NCI-H1048 (cell line): ENCODE data around the gene USP5.

Experiments used
- DNase-seq: peaks from one replicate; lab custom pipeline; 2025; lab: John Stamatoyannopoulos, UW

The USP5 gene

GRCh38 chr12:6840330-6840729 lies 11.6 kb upstream of the USP5 start:
- no peak for DNase-seq

DNA sequence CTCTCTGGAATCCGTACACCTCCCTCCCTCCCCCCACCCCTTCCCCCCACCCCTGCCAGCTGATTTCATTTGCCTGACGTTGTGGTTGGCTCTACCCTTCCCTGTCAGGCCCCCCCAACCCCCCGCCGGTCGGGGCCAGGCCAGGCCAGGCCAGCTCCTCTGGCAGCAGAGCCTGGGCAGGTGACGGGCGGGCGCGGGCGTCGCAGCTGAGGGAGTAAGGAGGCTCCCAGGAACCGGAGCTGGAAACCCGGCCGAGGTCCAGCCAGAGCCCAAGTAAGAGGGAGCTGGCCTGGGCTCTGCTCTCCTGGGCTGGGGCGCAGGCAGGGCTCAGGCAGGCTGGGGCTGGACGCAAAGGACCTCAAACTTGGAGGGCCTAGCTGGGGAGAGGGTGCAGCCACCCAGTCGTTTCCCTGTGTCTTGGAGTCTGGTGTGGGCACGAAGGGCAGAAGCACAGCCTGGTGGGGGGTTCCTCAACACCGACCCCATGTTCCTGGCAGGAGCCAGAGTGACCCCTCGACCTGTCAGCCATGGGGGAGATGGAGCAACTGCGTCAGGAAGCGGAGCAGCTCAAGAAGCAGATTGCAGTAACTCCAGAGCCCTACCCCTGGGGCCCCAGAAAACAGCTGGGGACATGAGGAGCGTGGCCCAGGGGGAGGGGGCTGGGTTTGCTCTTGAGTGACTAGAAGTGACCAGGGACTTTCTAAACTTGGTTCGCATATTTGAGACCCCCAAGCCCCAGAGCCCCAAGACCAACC lies 11.0 kb upstream of the USP5 start, which contains the start of gene GNB3:
TSS of gene GNB3 (plus strand) at position 165 of the 755 bp plus-strand sequence. CDS start at position 528, 363 bp downstream.
- no peak for DNase-seq

DNA sequence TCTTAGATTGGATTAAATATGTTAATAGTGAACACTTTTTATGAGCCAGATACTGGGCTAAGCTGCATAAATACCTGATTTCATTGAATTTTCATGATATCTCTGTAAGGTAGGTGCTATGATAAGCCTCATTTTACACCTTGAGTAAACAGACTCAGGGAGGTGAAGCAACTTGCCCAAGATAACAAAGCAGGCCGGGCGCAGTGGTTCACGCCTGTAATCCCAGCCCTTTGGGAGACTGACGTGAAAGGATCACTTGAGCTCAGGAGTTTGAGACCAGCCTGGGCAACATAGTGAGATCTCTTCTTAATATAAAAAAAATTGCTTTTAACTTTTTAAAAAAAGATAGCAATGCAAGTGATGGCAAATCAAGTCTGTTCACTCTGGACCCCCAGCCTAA lies 9.9 kb upstream of the USP5 start:
- DNase-seq, result no peak

- DNase-seq, result no peak
Measured at GRCh38 chr12:6843118-6843902, 8.6 kb upstream of the USP5 start.

- DNase-seq, result no peak
Measured at GRCh38 chr12:6845395-6845794, 6.6 kb upstream of the USP5 start.

- no peak for DNase-seq
Measured at GRCh38 chr12:6846316-6846869, 5.6 kb upstream of the USP5 start.

GRCh38 chr12:6847676-6848075 lies 4.3 kb upstream of the USP5 start:
- DNase-seq, result no peak

GRCh38 chr12:6849427-6849826 lies 2.5 kb upstream of the USP5 start:
- no peak for DNase-seq

GRCh38 chr12:6849976-6850560 lies 1.9 kb upstream of the USP5 start:
- DNase-seq, result no peak

GRCh38 chr12:6850796-6851152 lies 1.2 kb upstream of the USP5 start:
- DNase-seq, result no peak

DNA sequence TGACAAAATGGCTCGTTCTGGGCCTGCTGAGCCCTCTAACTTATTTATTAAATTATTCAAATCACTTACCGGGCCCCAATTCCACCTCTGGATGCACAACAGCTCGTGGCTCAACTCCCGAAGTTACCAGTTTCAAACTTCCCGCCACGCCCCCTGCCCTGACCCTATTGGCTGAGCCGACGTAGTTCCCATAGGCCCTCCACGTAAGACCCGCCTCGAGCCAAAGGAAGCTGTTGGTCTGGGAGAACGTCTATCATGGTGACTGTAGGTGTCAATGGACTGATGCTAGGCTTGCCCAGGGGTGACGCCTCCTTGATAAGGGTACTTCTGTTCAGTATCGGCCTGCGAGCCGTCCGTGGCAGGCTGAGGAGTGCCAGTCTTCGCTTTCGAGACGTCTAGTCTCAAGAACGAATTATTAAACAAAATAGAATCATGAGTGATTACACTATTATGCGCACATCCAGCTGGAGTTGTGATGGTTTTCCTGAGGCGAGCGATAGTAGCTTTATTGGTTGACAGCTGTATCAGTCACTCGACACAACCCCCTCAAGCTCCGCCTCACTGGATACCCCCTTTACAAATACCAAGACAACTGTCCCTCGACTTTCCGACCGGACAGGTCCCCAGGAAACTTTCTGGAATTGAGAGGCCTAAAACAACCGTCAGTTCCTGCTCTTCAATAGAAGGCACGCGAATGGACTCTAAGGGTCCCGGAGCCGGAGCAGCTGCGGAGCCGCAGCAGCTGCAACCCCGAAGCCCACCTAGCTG lies 613 bp upstream of the USP5 start, which contains the start of gene CDCA3:
TSS of gene CDCA3 (minus strand) at position 134 of the 768 bp plus-strand sequence. CDS start 334 bp downstream, outside the sequence.
- peak; percentile 92 for DNase-seq

GRCh38 chr12:6852651-6853354 lies 853 bp downstream of the USP5 start:
- DNase-seq, result no peak

DNA sequence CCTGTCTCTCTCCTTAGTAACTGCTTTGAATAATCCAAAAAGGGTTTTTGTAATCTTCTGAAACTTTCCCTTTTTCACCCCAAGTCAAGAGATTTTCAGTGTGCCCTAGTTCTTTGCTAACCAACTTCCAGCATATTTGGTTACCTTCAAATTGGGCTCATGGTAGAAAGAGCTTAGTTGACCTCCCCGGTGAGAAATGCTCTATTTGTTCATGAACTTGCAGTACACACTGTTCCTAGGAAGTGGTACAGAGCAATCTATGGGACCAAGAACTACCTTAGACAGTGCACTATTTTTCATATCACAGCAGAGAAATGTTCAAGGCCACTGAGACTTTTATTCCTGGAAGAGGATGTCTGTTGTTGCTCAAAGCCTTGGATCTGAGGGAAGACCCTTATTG lies 1.7 kb downstream of the USP5 start:
- no peak for DNase-seq

DNA sequence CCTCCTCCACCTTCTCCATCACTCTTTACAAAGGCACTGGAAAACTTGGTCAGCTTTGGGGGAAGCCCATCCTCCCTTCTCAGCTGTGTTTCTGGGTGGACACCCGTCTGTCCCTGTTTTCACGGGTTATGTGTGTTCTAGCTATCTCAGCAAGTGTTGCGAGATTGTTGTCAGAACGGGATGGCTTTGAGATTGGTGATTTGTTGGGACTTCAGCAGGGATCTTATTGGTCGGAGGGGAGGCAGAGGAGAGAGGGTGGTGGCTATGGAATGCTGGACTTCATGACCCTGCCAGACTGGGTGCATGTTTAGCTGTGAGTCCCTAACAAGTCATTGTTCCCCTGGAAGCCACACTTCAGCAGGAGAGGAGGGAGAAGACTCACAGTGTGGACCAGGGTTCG lies 2.1 kb downstream of the USP5 start:
- DNase-seq, result no peak

DNA sequence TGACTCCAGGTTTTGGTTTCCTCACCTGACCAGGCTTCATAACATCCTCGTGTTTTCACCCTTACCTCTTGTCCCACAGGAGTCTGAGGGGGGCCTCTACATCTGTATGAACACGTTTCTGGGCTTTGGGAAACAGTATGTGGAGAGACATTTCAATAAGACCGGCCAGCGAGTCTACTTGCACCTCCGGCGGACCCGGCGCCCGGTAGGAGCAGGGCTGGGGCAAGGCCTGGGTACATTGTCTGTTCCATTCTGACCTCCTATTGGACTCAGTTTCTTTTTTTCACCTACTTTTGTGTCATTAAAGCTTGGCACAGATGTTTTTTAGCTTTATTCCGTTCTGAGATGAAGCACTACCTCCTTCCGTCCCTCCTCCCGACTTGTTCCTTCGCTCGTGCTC lies 3.4 kb downstream of the USP5 start:
- no peak for DNase-seq

GRCh38 chr12:6858799-6859198 lies 6.8 kb downstream of the USP5 start:
- no peak for DNase-seq

GRCh38 chr12:6860116-6860515 lies 8.2 kb downstream of the USP5 start:
- DNase-seq, result no peak

DNA sequence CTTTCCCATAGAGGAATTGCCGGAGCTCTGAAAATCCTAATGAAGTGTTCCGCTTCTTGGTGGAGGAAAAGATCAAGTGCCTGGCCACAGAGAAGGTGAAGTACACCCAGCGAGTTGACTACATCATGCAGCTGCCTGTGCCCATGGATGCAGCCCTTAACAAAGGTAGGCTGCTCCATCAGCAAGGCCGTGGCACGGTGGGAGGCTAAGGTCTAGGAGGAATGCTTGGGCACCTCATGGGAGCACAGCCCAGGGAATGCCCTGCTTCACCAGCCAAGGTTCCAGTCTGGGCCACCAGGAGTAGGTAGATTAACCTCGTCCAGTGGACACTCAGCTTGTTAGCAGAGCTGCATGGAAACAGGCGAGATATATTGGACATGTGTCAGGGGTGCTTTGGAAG lies 9.0 kb downstream of the USP5 start:
- DNase-seq, result no peak

GRCh38 chr12:6861391-6861790 lies 9.4 kb downstream of the USP5 start:
- DNase-seq, result no peak

DNA sequence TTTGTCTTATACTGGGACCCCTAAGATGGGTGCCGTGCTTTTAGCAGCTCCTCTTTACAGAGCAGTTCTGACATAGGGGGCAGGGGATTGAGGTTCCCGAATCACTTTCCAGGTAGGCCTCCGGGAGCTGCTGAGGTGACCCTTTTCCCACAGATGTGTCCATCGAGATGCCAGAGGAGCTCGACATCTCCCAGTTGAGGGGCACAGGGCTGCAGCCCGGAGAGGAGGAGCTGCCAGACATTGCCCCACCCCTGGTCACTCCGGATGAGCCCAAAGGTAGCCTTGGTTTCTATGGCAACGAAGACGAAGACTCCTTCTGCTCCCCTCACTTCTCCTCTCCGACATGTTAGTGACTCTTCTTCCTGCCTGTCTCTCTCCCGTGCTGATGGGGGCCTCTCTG lies 11.1 kb downstream of the USP5 start:
- DNase-seq, result no peak

DNA sequence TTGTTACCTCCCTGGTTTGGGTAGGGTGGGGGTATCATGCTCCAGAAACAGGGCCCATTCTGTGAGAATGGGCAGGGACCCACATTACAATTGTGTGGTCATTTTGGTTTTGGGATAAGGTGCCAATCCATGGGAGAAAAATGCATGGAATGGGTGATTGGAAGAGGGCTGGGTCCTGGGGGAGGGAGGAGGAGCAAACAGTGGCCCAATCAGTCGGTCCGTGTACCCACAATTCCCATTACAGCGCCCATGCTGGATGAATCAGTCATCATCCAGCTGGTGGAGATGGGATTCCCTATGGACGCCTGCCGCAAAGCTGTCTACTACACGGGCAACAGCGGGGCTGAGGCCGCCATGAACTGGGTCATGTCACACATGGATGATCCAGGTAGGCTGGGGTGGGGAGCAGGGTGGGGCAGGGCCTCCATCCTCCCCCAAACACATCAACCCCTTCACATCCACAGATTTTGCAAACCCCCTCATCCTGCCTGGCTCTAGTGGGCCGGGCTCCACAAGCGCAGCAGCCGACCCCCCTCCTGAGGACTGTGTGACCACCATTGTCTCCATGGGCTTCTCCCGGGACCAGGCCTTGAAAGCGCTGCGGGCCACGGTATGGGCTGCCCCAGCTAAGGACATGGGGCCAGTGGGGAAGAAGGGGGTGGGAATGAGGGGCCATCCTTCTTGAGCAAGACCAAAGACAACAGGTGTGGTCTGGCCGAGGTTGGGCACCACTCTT lies 11.8 kb downstream of the USP5 start:
- DNase-seq, result no peak
